A549 treated with GW870086 at 1 μM for 4 hours (cell line): ENCODE results near the gene RAX2. TPM values are rescaled to one million over a fixed set of nuclear protein-coding genes. Genes with fewer than 3 reads are reported as not detected.

Experiments
- total RNA-seq: library from RNA; stranded (reverse); fragments of 200-300 nt; extraction: Qiagen RNA extraction; gene quantifications from 5 replicates; pipeline ENCODE4 v1.2.3, GENCODE V29; 2022; ENCODE audit warnings: low read depth

RAX2 gene
- total RNA-seq, result not detected in 5 replicates

GRCh38 chr19:3771906-3772455, at the start of gene RAX2:
Gene RAX2 (minus strand): TSS chr19:3772228. CDS start chr19:3771742, 486 bp downstream.

GRCh38 chr19:3785938-3786824, 14.2 kb upstream of the RAX2 start, which contains the start of gene MATK:
Gene MATK (minus strand): TSS chr19:3786381. CDS start chr19:3785135, 1,246 bp downstream.

GRCh38 chr19:3762501-3763459, 9.2 kb downstream of the RAX2 start, which contains the start of gene MRPL54:
Gene MRPL54 (plus strand): TSS chr19:3762682. CDS start chr19:3762701, 19 bp downstream.

GRCh38 chr19:3761382-3762129, 10.5 kb downstream of the RAX2 start, which contains the start of gene APBA3:
Gene APBA3 (minus strand): TSS chr19:3761692. CDS start chr19:3760264, 1,428 bp downstream.

Other genes with a start within 250 kb of the RAX2 start
- gene TEKTIP1, start 233.1 kb downstream of the RAX2 start, total RNA-seq, result not detected in 5 replicates
- gene MFSD12, start 214.6 kb downstream of the RAX2 start, total RNA-seq, result 115 to 157 TPM (median 152 TPM) in 5 replicates
- 46.3 to 67.7 TPM (median 63.2 TPM) in 5 replicates for gene HMG20B, start 199.3 kb downstream of the RAX2 start, total RNA-seq
- gene GIPC3, start 186.8 kb downstream of the RAX2 start, total RNA-seq, result 0.27 to 0.42 TPM (median 0.31 TPM) in 5 replicates
- gene TBXA2R, start 165.4 kb downstream of the RAX2 start, total RNA-seq, result 0.74 to 1.2 TPM (median 0.99 TPM) in 5 replicates
- gene CACTIN, start 145.4 kb downstream of the RAX2 start, total RNA-seq, result 12.6 to 19.7 TPM (median 17.5 TPM) in 5 replicates
- gene PIP5K1C, start 71.8 kb downstream of the RAX2 start, total RNA-seq, result 9.9 to 13.2 TPM (median 12.1 TPM) in 5 replicates
- 0.49 to 1.3 TPM (median 0.90 TPM) in 5 replicates for gene TJP3, start 63.8 kb downstream of the RAX2 start, total RNA-seq
- gene APBA3, start 10.5 kb downstream of the RAX2 start, total RNA-seq, result 8.6 to 13.1 TPM (median 12.1 TPM) in 5 replicates
- 64.2 to 84.4 TPM (median 68.8 TPM) in 5 replicates for gene MRPL54, start 9.5 kb downstream of the RAX2 start, total RNA-seq
- gene MATK, start 14.2 kb upstream of the RAX2 start, total RNA-seq, result 0.94 to 1.8 TPM (median 1.2 TPM) in 5 replicates
- 0.21 TPM in 1 of 5 replicates, not detected in the others for gene ZFR2, start 96.8 kb upstream of the RAX2 start, total RNA-seq
- gene ATCAY, start 108.5 kb upstream of the RAX2 start, total RNA-seq, result 0.05 to 0.43 TPM (median 0.13 TPM) in 5 replicates
- gene NMRK2, start 160.8 kb upstream of the RAX2 start, total RNA-seq, result not detected in 5 replicates
- 41.5 to 46.1 TPM (median 43.6 TPM) in 5 replicates for gene DAPK3, start 198.9 kb upstream of the RAX2 start, total RNA-seq
- gene EEF2, start 213.2 kb upstream of the RAX2 start, total RNA-seq, result 859 to 1,088 TPM (median 1,044 TPM) in 5 replicates
- gene PIAS4, start 235.5 kb upstream of the RAX2 start, total RNA-seq, result 13.7 to 16.9 TPM (median 15.9 TPM) in 5 replicates